Measurements from ENCODE around the gene CREB3.

The CREB3 gene

DNA sequence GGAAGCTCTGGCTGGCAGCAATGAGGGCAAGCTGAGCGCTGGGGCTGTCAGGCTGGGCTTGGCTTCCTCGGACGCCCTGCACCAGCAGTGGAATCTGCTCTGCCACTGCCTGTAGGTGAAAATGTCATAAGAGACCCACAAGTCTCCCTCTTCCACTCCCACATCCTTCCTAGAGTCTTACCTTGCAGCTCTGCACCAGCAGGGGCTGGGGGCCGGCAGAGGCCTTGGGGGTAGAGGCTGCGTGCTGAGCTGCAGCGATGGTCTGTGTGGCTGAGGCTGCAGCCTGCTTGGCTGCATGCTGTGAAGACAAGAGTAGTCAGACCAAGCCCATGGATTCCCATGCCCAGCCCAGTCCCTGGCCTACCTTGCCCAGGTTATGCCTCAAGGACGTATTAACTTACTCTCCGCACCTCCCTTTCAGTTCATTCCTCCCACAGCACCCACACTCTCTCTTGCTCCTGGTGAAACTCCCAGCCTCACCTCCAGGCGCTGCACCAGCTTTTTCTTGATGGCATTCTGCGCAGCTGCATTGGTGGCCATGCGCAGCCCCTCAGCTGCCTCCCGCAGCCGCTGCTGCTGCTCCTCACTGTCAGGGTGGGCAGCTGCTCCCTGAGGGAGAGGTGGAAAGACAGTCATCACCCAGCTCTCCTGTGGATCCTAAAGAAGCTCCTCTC, 17.8 kb upstream of the CREB3 start:
- TF ChIP-seq, protein P1, sequence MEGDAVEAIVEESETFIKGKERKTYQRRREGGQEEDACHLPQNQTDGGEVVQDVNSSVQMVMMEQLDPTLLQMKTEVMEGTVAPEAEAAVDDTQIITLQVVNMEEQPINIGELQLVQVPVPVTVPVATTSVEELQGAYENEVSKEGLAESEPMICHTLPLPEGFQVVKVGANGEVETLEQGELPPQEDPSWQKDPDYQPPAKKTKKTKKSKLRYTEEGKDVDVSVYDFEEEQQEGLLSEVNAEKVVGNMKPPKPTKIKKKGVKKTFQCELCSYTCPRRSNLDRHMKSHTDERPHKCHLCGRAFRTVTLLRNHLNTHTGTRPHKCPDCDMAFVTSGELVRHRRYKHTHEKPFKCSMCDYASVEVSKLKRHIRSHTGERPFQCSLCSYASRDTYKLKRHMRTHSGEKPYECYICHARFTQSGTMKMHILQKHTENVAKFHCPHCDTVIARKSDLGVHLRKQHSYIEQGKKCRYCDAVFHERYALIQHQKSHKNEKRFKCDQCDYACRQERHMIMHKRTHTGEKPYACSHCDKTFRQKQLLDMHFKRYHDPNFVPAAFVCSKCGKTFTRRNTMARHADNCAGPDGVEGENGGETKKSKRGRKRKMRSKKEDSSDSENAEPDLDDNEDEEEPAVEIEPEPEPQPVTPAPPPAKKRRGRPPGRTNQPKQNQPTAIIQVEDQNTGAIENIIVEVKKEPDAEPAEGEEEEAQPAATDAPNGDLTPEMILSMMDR (IDR thresholded peaks at IDR 0.05; ENCODE audit: control insufficient read depth, insufficient read depth, low read depth, low read length, missing control alignments): no peak
- no peak overlapping the region for H3K4me3 ChIP-seq (ENCODE audit: control insufficient read depth, low read depth, low read length)
- DNase-seq (ENCODE audit: low read depth): no peak

DNA sequence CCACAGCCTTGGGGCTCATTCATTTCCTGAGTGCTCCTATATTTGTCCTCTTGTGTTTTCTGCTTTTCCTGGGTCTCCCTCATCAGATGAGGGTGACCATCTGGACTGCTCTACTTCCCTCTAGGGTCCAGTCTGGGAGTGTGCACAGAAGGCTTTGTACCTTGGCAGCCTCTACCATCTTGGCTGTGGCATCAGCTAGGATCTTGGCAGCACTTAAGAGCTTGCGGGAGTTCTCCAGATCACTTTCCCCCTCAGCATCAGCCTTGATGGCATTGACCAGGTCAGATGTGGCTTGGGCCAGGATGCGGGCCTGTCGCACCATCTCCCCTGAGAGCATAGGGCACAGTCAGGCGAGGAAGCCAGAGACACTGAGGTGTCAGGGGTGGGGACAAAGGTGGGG, 16.2 kb upstream of the CREB3 start:
- no peak for DNase-seq (ENCODE audit: low read depth)
- TF ChIP-seq, protein P1 (IDR thresholded peaks at IDR 0.05; ENCODE audit: control insufficient read depth, insufficient read depth, low read depth, low read length, missing control alignments): no peak
- no peak overlapping the region for H3K4me3 ChIP-seq (ENCODE audit: control insufficient read depth, low read depth, low read length)

DNA sequence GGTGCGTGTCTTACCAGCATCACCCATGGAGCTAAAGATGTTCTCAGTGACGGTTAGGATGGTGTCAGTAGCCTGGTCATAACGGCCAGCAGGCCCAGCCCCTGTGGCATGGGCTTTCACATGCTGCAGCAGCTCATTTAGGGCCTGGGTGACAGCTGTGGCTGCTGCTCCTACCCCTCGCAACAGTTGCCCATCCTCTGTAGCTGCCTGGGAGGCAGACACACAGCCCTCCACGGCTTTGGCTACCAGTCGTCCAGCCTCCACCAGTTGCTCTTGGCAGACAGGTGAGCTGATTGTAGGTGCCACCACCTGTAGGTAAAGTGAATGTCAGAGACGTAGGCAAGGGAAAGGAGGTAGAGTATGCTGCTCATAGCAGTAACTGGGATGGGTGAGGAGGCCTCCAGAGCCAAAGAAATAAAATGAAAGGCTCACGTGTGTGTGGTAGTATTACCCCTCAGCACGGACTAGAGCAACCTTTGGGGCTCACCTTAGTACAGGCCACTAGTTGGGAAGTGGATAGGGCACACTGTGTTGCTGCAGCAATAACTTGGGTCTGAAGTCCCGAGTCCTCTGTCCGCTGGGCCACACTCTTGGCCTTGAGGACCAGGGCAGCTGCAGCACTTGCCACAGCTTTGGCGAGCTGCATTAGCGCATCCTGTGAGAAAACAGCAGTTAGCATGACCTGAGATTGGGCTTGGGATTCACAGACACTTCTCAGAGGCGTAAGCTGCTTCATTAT, 15.2 kb upstream of the CREB3 start:
- H3K4me3 ChIP-seq (ENCODE audit: control insufficient read depth, low read depth, low read length): no peak overlapping the region
- DNase-seq (ENCODE audit: low read depth): no peak
- TF ChIP-seq, protein P1 (IDR thresholded peaks at IDR 0.05; ENCODE audit: control insufficient read depth, insufficient read depth, low read depth, low read length, missing control alignments): no peak

DNA sequence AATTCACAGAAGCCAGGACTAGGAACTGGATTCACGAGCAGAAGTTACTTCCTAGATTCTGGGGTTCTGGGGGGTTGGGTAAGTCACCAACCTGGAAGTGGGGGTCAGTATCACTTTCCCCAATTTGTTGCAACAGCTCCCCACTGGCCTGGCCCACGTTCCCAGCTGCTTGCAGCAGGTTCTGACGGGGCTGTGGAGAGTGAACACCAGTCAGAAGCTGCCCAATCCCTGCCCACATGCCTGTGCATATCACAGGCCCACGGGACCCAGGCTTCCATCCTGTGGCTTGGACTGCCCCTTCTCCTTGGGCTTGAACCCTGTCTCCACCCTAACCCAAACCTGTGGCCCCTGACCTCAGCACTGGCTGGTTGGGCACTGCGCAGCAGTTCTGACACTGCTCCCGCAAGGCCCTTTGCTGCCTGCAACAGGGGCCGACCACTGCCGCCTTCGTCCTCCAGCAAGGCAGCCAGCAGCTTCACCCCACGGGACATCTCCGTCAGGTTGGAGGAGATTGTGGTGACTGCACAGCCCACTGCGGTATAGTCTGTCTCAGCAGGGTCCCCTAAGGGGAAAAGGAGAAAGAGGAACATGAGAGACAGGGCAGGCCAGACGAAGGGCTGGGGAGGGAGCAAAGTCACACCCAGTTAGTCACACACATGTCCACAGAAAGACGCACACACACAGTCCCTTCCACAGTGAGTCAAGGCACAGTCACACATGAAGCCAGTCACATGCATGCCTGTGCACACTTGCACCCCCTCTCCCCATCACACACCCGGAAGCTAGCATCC, 13.6 kb upstream of the CREB3 start:
- TF ChIP-seq, protein P1 (IDR thresholded peaks at IDR 0.05; ENCODE audit: control insufficient read depth, insufficient read depth, low read depth, low read length, missing control alignments): no peak
- no peak overlapping the region for H3K4me3 ChIP-seq (ENCODE audit: control insufficient read depth, low read depth, low read length)
- DNase-seq (ENCODE audit: low read depth): no peak

DNA sequence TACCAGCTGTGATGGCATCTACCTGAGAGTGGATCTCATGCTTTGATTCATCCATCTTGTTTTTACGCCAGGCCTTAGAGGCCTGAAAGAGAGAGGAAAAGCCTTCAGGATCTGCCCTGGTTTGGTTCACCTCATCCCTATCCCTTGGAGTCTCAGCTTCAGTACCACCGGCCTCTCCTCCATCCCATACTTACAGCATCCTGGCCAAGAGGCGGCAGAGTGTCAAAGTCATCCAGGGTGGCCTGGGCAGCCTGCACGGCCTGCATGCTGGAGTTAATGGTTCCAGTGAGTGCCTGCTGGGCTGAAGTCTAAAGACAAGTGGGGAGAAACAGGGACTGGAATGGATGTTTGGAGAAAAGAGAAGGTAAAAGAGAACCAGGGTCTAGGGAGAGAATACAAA, 12.9 kb upstream of the CREB3 start:
- TF ChIP-seq, protein P1 (IDR thresholded peaks at IDR 0.05; ENCODE audit: control insufficient read depth, insufficient read depth, low read depth, low read length, missing control alignments): no peak
- DNase-seq (ENCODE audit: low read depth): no peak

DNA sequence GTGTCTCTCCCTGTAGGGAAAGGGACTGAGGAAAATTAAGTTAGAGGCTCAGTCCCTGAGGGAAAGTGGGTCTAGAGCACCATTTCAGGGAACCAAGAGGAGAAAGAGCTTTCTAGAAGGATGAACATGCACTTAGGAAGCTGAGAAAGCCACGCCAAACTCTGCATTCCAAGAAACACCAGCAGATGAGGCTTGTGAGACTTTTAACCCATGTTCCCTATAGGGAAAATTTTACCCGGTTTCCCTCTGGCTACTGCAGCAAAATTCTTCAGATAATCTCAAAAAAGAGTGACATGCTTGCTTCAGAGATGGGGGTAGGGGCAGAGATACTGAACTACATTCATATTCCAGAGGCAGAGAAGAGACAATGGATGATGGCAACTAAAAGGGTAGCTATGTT, 9.0 kb upstream of the CREB3 start:
- no peak overlapping the region for H3K4me3 ChIP-seq (ENCODE audit: control insufficient read depth, low read depth, low read length)
- TF ChIP-seq, protein P1 (IDR thresholded peaks at IDR 0.05; ENCODE audit: control insufficient read depth, insufficient read depth, low read depth, low read length, missing control alignments): no peak
- DNase-seq (ENCODE audit: low read depth): no peak

More for the DNA sequence above, 12.9 kb upstream of the CREB3 start:
- H3K4me3 ChIP-seq (ENCODE audit: control insufficient read depth, low read depth, low read length): no peak overlapping the region
